Right lobe of liver (tissue), 4 donors: Measurements from ENCODE around the gene MYO5A.

ENCODE experiments used
- POLR2A ChIP-seq: fragments of 450-650 bp; IDR thresholded peaks from one replicate; pipeline ENCODE4 v1.6.1; 2017; ENCODE audit warnings: antibody characterized with exemption, mild to moderate bottlenecking
- TF ChIP-seq, protein P1 (sequence below), 4 donors: fragments of 200-600 bp in 3 of 4; fragments of 450-650 bp in 1 of 4; IDR thresholded peaks; one replicate each; pipeline versions ENCODE4 v1.5.1 to v1.8.0; 2016 to 2022; ENCODE audit warnings: antibody characterized with exemption in 4 of 4, mild to moderate bottlenecking in 2 of 4
- donor health status: DM: no; HTN: no; CAD: no.
- donor health status: DM: no; HTN: no; CAD: no.
- donor health status: DM: no; HTN: yes; CAD: no.

DNA sequence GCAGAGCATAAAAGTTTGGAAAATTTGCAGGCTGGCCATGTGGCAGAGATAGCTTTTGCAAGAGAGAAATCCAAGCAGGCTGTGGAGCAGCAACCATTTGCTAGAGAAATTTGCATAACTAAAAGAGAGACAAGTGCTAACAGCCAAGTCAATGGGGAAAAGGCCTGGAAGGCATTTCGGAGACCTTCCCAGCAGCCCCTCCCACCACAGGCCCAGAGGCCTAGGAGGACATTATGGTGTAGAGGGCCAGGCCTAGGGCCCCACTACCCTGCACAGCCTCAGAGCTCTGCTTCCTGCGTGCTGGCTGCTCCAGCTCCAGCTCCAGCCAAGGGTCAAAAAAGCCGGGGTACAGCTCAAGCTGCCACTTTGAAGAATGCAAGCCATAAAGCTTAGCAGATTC is 82.7 kb downstream of the MYO5A start:
- TF ChIP-seq, protein P1, sequence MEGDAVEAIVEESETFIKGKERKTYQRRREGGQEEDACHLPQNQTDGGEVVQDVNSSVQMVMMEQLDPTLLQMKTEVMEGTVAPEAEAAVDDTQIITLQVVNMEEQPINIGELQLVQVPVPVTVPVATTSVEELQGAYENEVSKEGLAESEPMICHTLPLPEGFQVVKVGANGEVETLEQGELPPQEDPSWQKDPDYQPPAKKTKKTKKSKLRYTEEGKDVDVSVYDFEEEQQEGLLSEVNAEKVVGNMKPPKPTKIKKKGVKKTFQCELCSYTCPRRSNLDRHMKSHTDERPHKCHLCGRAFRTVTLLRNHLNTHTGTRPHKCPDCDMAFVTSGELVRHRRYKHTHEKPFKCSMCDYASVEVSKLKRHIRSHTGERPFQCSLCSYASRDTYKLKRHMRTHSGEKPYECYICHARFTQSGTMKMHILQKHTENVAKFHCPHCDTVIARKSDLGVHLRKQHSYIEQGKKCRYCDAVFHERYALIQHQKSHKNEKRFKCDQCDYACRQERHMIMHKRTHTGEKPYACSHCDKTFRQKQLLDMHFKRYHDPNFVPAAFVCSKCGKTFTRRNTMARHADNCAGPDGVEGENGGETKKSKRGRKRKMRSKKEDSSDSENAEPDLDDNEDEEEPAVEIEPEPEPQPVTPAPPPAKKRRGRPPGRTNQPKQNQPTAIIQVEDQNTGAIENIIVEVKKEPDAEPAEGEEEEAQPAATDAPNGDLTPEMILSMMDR (IDR thresholded peaks at IDR 0.05): no peak
- no peak for TF ChIP-seq POLR2A
